ENCODE measurements around the gene DLG2.
"Not testable (repeated sequence)": the region's sequence is repeated elsewhere in the genome, so short reads cannot be mapped to it uniquely, and the experiment has no call there.

- not testable (repeated sequence) for TF ChIP-seq CTCF (conservative IDR thresholded peaks at IDR 0.05; ENCODE audit: low read depth, low read length); FOS (IDR thresholded peaks at IDR 0.05; ENCODE audit: low read depth, low read length); POLR2A (IDR thresholded peaks at IDR 0.05; ENCODE audit: low read depth, low read length)
Measured at GRCh38 chr11:85349539-85349938, 277.6 kb downstream of the DLG2 start.

Data from IMR-90 (cell line).